ENCODE measurements around the gene LY86.
"Not testable (repeated sequence)": the region's sequence is repeated elsewhere in the genome, so short reads cannot be mapped to it uniquely, and the experiment has no call there.

LY86 gene

GRCh38 chr6:6596529-6597328 lies 8.2 kb downstream of the LY86 start:
- no peak for DNase-seq

GRCh38 chr6:6597682-6598081 lies 9.2 kb downstream of the LY86 start:
- no peak for DNase-seq

GRCh38 chr6:6599468-6599873 lies 11.0 kb downstream of the LY86 start:
- DNase-seq: no peak

- DNase-seq: no peak
These were observed 12.4 kb downstream of the LY86 start for GRCh38 chr6:6600875-6601274.

GRCh38 chr6:6602262-6602661 lies 13.7 kb downstream of the LY86 start:
- no peak for DNase-seq

- no peak for DNase-seq
These were observed 14.8 kb downstream of the LY86 start for GRCh38 chr6:6603317-6603716.

GRCh38 chr6:6604015-6604414 lies 15.5 kb downstream of the LY86 start:
- DNase-seq: no peak

- DNase-seq: no peak
These were observed 16.0 kb downstream of the LY86 start for GRCh38 chr6:6604566-6604965.

GRCh38 chr6:6605873-6606272 lies 17.4 kb downstream of the LY86 start:
- DNase-seq: no peak

GRCh38 chr6:6606391-6607030 lies 18.0 kb downstream of the LY86 start:
- DNase-seq: not testable (repeated sequence)

- no peak for DNase-seq
These were observed 20.9 kb downstream of the LY86 start for GRCh38 chr6:6609450-6609849.

- no peak for DNase-seq
These were observed 21.6 kb downstream of the LY86 start for GRCh38 chr6:6610031-6610591.

- DNase-seq: no peak
These were observed 23.0 kb downstream of the LY86 start for GRCh38 chr6:6611486-6611885.

GRCh38 chr6:6612308-6612707 lies 23.8 kb downstream of the LY86 start:
- DNase-seq: no peak

GRCh38 chr6:6613103-6613718 lies 24.7 kb downstream of the LY86 start:
- not testable (repeated sequence) for DNase-seq

GRCh38 chr6:6614096-6614982 lies 25.8 kb downstream of the LY86 start:
- DNase-seq: no peak

- no peak for DNase-seq
These were observed 26.4 kb downstream of the LY86 start for GRCh38 chr6:6614983-6615349.

GRCh38 chr6:6616656-6617055 lies 28.1 kb downstream of the LY86 start:
- no peak for DNase-seq

GRCh38 chr6:6619021-6619794 lies 30.7 kb downstream of the LY86 start:
- DNase-seq: no peak

- no peak for DNase-seq
These were observed 32.4 kb downstream of the LY86 start for GRCh38 chr6:6620766-6621425.

GRCh38 chr6:6622501-6622900 lies 34.0 kb downstream of the LY86 start:
- no peak for DNase-seq
